ENCODE measurements around the gene TOGARAM2.

DNA sequence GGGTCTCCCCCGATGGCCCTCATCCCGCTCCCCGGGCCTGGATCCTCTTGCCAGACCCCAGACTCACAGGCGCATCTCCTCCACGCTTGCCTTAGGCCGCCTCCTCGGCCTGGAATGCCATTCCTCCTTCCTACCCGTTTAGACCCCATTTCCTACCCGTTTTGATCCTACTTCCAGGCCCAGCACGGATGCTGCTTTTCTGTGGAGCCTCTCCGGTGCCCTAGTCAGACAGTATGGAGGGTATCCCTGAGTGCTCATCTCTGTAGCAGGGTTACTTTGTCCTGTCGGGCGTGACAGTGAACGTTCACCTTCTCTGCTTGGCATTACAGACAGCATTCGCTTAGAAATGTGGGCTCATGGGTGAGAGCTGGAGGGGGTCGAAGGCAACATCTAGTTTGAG lies 9.3 kb downstream of the TOGARAM2 start:
- TF ChIP-seq CTCF (conservative IDR thresholded peaks at IDR 0.05; ENCODE audit: low read depth, low read length) (no peak), EZH2 (IDR thresholded peaks at IDR 0.05; ENCODE audit: borderline replicate concordance, low read depth, low read length, poor library complexity, severe bottlenecking) (no peak)

All from A673 (cell line).